Stimulated activated naive CD8-positive, alpha-beta T cell treated with anti-CD3 and anti-CD28 coated beads, Interleukin-15, Interleukin-2, amounts not matched to agents 100 ng/mL and 50 ng/mL, for 24 hours (primary cell): Measurements from ENCODE around the gene ARHGAP24.

Source experiments
- H3K27ac Mint-ChIP-seq: one replicate; pipeline ENCODE4 v1.8.0; 2021; ENCODE audit warnings: mild to moderate bottlenecking, mixed read lengths
- H3K27me3 Mint-ChIP-seq: one replicate; pipeline ENCODE4 v1.8.0; 2021; ENCODE audit warnings: mixed read lengths
- H3K36me3 Mint-ChIP-seq: one replicate; pipeline ENCODE4 v1.8.0; 2021; ENCODE audit warnings: low read depth, mixed read lengths
- H3K4me1 Mint-ChIP-seq: one replicate; pipeline ENCODE4 v1.8.0; 2021; ENCODE audit warnings: low read depth, mixed read lengths
- H3K4me3 Mint-ChIP-seq: one replicate; pipeline ENCODE4 v1.8.0; 2021; ENCODE audit warnings: mild to moderate bottlenecking, mixed read lengths
- H3K9me3 Mint-ChIP-seq: one replicate; pipeline ENCODE4 v1.8.0; 2021; ENCODE audit warnings: mixed read lengths

The ARHGAP24 gene

DNA sequence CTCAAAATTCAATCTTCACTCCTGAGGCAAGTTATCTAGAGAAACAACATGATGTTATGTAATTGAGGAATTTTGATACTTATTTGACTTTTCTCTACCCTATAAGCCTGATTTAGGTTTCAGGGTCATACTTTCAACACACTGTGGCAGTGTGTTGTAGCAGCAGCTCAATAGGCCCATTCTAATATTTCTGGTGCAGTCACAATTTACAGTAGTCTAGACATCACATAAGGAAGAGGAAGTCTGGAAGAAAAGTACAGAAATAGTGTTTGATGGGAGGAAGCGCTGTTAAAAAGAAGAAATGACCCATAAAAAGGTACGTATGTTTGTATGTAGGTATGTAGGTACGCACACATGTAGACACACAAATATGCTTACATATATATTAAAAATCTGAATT is 194.3 kb downstream of the ARHGAP24 start:
- Mint-ChIP-seq H3K36me3 (peaks cover 4% of the 10 kb centered on the region), H3K9me3 (no peaks in the 10 kb centered on the region), H3K27me3 (no peaks in the 10 kb centered on the region), H3K4me1 (no peaks in the 10 kb centered on the region), H3K4me3 (no peak overlapping the region), H3K27ac (no peak overlapping the region)

DNA sequence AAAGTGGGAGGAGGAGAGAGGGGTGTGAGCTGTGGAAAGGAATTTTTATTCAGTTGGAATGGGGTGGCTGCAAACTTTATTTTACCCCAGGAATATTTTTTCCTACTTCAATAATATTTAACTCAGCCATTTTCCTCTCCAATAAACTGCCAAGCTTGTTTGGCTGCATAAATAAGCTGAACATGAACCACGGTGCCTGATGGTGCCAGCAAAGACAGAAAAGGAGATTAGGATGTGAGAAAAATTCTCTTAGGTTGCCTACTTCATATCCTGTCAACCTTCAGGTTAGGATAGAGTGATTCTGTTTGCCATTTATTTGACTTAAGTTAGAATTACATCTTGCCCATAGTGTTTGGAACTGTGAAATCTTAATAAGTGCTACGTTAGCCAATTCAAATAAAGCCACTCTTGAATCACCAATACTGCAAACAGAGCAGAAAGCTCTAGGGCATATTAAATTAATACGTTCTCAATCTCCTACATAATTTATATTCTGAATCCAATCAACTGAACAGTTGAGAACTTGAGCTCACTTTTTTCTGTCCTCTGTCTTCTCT is 195.1 kb downstream of the ARHGAP24 start:
- Mint-ChIP-seq H3K27me3 (no peaks in the 10 kb centered on the region), H3K4me3 (no peak overlapping the region), H3K27ac (no peak overlapping the region), H3K36me3 (peaks cover 4% of the 10 kb centered on the region), H3K9me3 (no peaks in the 10 kb centered on the region), H3K4me1 (no peaks in the 10 kb centered on the region)

- Mint-ChIP-seq H3K4me3 (no peak overlapping the region), H3K27ac (no peak overlapping the region), H3K9me3 (no peaks in the 10 kb centered on the region)
Measured at GRCh38 chr4:85671120-85671519, 196.2 kb downstream of the ARHGAP24 start.

GRCh38 chr4:85672116-85672515 is 197.2 kb downstream of the ARHGAP24 start:
- Mint-ChIP-seq H3K4me3 (no peak overlapping the region), H3K27me3 (no peaks in the 10 kb centered on the region), H3K4me1 (no peaks in the 10 kb centered on the region), H3K36me3 (peaks cover 4% of the 10 kb centered on the region), H3K27ac (no peak overlapping the region), H3K9me3 (no peaks in the 10 kb centered on the region)

More at GRCh38 chr4:85671120-85671519, 196.2 kb downstream of the ARHGAP24 start:
- no peaks in the 10 kb centered on the region for H3K4me1 Mint-ChIP-seq
- H3K27me3 Mint-ChIP-seq, result no peaks in the 10 kb centered on the region
- peaks cover 4% of the 10 kb centered on the region for H3K36me3 Mint-ChIP-seq

DNA sequence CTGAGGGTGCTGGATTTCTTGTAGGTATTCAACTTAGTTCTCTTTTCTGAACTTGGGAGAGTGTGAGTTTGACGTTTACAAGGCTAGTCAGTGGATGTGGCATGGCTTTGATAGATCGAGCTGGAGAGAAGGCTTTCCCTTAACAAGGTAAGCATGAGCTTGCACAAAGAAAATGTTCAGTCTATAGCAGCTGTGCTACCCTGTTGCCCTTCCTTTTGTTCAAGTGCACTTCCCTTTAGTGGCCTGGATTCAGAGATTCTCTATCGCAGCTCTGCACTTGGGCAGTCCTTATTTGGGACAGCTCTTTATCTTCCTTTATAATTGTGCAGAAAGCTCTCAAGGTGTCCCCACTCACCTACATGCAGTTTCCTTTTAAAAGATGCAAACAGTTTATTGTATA is 198.0 kb downstream of the ARHGAP24 start:
- H3K4me1 Mint-ChIP-seq, result no peaks in the 10 kb centered on the region
- H3K36me3 Mint-ChIP-seq, result no peaks in the 10 kb centered on the region
- no peaks in the 10 kb centered on the region for H3K9me3 Mint-ChIP-seq
- H3K27ac Mint-ChIP-seq, result no peak overlapping the region
- no peaks in the 10 kb centered on the region for H3K27me3 Mint-ChIP-seq
- H3K4me3 Mint-ChIP-seq, result no peak overlapping the region

DNA sequence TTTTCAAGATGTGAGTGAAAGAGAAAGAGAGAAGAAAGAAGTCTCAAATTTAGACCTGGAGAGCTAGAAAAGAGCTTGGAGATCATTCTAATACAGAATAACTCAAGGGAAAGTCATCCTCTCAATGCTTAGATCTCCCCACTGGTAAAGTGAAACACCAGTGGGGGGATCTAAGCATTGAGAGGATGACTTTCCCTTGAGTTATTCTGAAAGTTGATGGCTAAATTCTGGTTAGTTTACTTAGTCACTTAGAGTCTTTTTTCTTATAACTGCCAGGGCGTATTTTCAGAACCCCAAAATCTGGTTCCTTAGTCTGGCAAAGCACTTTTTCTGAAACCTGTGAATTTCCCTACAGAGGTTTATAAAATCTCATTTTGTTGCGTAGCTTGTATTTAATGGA is 198.6 kb downstream of the ARHGAP24 start:
- no peak overlapping the region for H3K4me3 Mint-ChIP-seq
- H3K27ac Mint-ChIP-seq, result no peak overlapping the region
- no peaks in the 10 kb centered on the region for H3K9me3 Mint-ChIP-seq
- no peaks in the 10 kb centered on the region for H3K27me3 Mint-ChIP-seq
- no peaks in the 10 kb centered on the region for H3K36me3 Mint-ChIP-seq
- no peaks in the 10 kb centered on the region for H3K4me1 Mint-ChIP-seq

DNA sequence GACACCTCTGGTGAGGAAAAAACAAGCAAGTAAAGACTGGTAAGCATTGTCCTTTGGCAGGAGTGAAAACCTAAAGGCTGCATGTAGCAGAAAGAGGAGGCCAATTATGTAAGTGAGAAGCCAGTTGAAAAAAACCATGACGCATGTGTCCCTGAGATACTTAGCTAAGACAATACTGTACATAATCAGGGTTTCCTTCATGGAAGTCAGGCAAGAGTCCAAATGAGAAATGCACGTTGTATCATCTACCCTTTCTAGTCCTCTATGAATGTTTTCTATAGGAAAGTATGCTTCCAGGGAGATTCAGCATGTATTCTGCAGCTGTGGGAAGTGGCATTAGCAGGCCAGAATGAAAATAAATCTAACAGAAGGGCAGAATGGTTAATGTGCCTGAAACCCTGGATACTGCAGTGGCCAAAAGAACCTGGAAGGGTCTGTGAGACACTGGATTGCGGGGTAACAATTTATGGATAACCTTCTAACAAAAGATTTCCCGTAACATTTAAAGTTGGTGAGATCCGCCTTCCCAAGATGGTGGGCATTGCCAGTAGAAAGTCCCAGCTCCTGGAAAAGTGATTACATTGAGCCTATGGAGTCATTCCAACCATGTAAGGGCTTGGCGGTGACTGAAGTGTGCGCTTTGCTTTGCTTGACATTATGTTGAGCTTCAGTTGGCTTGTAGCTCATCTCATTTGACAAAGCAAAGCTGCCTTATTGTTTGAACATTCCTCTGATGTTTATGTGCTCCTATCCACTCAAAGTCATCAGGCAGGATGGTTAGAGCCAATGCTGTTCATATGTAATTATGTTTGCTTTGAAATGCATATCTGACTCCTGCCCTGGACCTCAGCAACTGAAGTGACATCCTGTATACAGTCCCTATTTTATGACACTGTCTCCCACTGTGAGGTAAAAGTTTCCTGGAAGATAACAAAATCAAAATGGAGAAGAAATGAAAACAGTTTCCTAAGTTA is 200.4 kb downstream of the ARHGAP24 start:
- H3K4me3 Mint-ChIP-seq, result no peak overlapping the region
- no peaks in the 10 kb centered on the region for H3K27me3 Mint-ChIP-seq
- peaks cover 4% of the 10 kb centered on the region for H3K4me1 Mint-ChIP-seq
- peaks cover 4% of the 10 kb centered on the region for H3K9me3 Mint-ChIP-seq
- H3K36me3 Mint-ChIP-seq, result no peaks in the 10 kb centered on the region
- H3K27ac Mint-ChIP-seq, result no peak overlapping the region

DNA sequence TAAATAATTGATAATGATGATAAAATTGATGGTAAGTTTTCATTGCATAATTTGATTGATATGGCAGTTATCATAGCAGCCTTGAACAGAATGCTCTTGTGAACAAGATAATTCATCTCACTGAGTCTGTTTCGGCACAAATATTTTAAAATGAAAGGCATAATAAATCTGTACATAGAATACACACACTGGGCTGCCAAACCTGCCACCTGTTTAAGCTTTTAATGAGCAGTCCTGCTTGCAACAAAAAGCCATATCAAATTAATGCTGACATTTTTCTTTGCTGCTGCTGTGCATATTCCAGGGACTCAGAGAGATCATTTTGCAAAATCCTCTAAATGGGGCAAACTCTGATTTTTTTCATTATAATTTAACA is 201.1 kb downstream of the ARHGAP24 start:
- no peak overlapping the region for H3K27ac Mint-ChIP-seq
- H3K4me3 Mint-ChIP-seq, result no peak overlapping the region
- peaks cover 4% of the 10 kb centered on the region for H3K9me3 Mint-ChIP-seq
- H3K36me3 Mint-ChIP-seq, result no peaks in the 10 kb centered on the region
- peaks cover 4% of the 10 kb centered on the region for H3K4me1 Mint-ChIP-seq
- no peaks in the 10 kb centered on the region for H3K27me3 Mint-ChIP-seq

DNA sequence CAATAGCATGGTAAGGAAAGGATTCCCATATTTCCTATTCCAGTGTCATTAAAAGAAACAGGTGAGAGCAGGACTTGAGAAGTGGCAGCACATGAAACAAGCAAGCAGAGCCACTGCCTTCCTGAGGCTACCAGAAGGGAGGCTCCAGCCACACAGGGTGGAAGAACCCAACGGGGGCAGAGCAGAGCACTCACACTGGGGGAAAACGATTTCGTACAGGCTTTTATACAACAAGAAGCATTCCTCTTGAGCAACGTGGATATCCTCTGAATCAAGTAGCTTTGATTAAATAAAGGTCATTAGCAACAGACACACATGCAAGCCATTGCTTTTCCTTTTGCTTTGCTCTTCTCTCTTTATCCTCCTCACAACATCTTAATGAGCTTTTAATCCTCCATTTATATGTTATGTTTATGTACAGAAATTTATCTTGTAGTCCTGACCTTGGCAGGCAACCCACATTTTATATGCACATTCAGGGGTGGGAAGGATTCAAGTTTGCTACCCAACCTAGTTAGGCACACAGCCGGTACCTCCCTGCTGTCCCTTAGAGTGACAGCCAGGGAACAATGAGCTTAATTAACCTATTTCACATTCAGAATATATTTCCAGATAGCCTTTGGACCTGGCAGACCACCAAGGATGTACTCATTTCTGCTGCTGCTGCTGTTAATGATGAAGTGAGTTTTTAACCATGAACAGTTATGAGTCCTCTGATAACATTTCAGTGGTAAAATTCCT is 202.1 kb downstream of the ARHGAP24 start:
- Mint-ChIP-seq H3K4me3 (no peak overlapping the region), H3K27ac (no peak overlapping the region), H3K9me3 (peaks cover 4% of the 10 kb centered on the region), H3K36me3 (no peaks in the 10 kb centered on the region), H3K27me3 (no peaks in the 10 kb centered on the region), H3K4me1 (peaks cover 4% of the 10 kb centered on the region)

- Mint-ChIP-seq H3K4me3 (no peak overlapping the region), H3K36me3 (no peaks in the 10 kb centered on the region), H3K9me3 (peaks cover 4% of the 10 kb centered on the region), H3K4me1 (peaks cover 4% of the 10 kb centered on the region), H3K27me3 (no peaks in the 10 kb centered on the region), H3K27ac (no peak overlapping the region)
Measured at GRCh38 chr4:85681221-85681657, 206.3 kb downstream of the ARHGAP24 start.

- Mint-ChIP-seq H3K4me1 (peaks cover 4% of the 10 kb centered on the region), H3K4me3 (no peak overlapping the region), H3K27me3 (no peaks in the 10 kb centered on the region), H3K27ac (no peak overlapping the region), H3K9me3 (peaks cover 4% of the 10 kb centered on the region), H3K36me3 (no peaks in the 10 kb centered on the region)
Measured at GRCh38 chr4:85681921-85682320, 207.0 kb downstream of the ARHGAP24 start.

GRCh38 chr4:85682391-85682790 is 207.4 kb downstream of the ARHGAP24 start:
- no peak overlapping the region for H3K4me3 Mint-ChIP-seq
- no peak overlapping the region for H3K27ac Mint-ChIP-seq
- no peaks in the 10 kb centered on the region for H3K36me3 Mint-ChIP-seq

DNA sequence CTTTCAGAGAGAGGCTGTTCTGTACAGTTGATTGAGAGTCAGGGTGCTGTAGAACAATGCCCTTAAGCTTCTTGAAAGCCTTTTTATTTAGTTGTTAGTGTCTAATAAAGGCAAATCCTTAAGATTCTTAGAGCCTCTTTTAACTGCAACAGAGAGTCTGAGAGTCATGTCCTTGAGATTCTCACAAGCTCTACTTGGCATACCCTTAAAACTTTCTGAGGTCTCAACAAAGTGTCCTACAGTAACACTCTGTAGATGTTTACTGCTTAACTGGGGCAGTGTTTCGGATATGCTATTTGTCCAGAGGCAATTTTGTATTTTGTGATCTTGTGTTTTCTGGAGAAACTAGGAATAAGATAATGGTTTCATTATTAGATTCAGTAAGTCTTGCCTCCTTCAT is 209.7 kb downstream of the ARHGAP24 start:
- H3K27ac Mint-ChIP-seq, result no peak overlapping the region
- no peaks in the 10 kb centered on the region for H3K9me3 Mint-ChIP-seq
- no peaks in the 10 kb centered on the region for H3K4me1 Mint-ChIP-seq
- H3K36me3 Mint-ChIP-seq, result no peaks in the 10 kb centered on the region
- H3K4me3 Mint-ChIP-seq, result no peak overlapping the region
- no peaks in the 10 kb centered on the region for H3K27me3 Mint-ChIP-seq

More at GRCh38 chr4:85682391-85682790, 207.4 kb downstream of the ARHGAP24 start:
- Mint-ChIP-seq H3K9me3 (peaks cover 4% of the 10 kb centered on the region), H3K27me3 (no peaks in the 10 kb centered on the region), H3K4me1 (peaks cover 4% of the 10 kb centered on the region)

GRCh38 chr4:85686398-85686797 is 211.4 kb downstream of the ARHGAP24 start:
- H3K4me3 Mint-ChIP-seq, result no peak overlapping the region
- H3K9me3 Mint-ChIP-seq, result no peaks in the 10 kb centered on the region
- H3K4me1 Mint-ChIP-seq, result no peaks in the 10 kb centered on the region
- no peaks in the 10 kb centered on the region for H3K36me3 Mint-ChIP-seq
- H3K27ac Mint-ChIP-seq, result no peak overlapping the region
- no peaks in the 10 kb centered on the region for H3K27me3 Mint-ChIP-seq
